Esophagus muscularis mucosa (tissue), 4 donors: ENCODE data around the gene NELL1.

Experiments used
- CTCF ChIP-seq, 3 experiments: fragments of 200-600 bp in 2 of 3; fragments of 450-650 bp in 1 of 3; sonication (generic) in 2 of 3; IDR thresholded peaks; one replicate each; pipeline ENCODE4 v1.5.1; 2017 to 2019; ENCODE audit warnings: antibody characterized with exemption in 3 of 3, mild to moderate bottlenecking in 2 of 3, moderate library complexity in 1 of 3
- EP300 ChIP-seq: sonication (generic); formaldehyde crosslinking; IDR thresholded peaks from one replicate; pipeline ENCODE4 v1.6.1; 2017; ENCODE audit warnings: antibody characterized with exemption
- POLR2A ChIP-seq: fragments of 450-650 bp; IDR thresholded peaks from one replicate; pipeline ENCODE4 v1.6.1; 2017; ENCODE audit warnings: antibody characterized with exemption, moderate library complexity, mild to moderate bottlenecking, low read depth

- TF ChIP-seq POLR2A (no peak), CTCF (IDR thresholded peaks at IDR 0.05) (no peak), EP300 (no peak)
Measured at GRCh38 chr11:21072558-21072957, 403.2 kb downstream of the NELL1 start.
